C1 segment of cervical spinal cord (tissue), 14 donors: ENCODE data around the gene AMBP.

Experiments
- DNase-seq, 14 donors: peaks; one replicate each; lab custom pipeline; 2025; lab: John Stamatoyannopoulos, UW

The AMBP gene

DNA sequence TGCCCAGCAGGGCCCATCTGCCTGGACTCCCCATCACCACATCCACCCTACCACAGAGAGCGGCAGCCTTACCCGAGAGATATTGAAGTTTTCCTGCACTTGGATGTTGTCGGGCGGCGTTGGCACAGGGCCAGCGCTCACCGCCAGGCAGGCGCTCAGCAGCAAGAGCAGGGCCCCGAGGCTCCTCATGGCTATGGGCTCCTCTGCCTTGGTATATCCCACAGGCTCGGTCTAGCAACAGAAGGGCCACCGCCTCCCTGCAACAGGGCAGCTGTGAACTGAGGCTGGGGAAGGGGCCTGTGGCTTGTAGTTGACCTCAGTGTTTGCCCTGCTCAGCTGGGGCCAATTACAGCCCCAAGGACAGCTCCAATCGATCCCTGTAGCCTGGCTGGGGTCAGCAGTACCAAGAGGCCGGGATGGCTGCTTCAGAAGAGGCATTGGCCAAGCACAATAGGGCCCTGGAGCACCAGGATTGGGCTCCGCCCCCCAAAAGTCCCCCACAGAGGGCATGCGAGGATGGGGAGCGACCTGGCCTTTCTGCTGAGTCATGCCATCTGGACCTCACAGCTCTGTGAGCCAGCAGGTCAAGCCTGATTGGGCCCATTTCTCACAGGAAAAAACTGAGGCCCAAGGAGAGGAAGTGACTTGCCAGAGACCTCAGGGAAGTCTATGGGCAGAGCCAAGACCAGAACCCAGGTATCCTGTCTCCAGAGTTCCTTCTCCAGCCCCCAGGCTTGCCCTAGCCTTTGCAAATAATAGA lies at the start of gene AMBP:
Gene AMBP (minus strand): TSS at position 280 of the 760 bp plus-strand sequence. CDS start 91 bp downstream, at position 189.
- no peak for DNase-seq

DNA sequence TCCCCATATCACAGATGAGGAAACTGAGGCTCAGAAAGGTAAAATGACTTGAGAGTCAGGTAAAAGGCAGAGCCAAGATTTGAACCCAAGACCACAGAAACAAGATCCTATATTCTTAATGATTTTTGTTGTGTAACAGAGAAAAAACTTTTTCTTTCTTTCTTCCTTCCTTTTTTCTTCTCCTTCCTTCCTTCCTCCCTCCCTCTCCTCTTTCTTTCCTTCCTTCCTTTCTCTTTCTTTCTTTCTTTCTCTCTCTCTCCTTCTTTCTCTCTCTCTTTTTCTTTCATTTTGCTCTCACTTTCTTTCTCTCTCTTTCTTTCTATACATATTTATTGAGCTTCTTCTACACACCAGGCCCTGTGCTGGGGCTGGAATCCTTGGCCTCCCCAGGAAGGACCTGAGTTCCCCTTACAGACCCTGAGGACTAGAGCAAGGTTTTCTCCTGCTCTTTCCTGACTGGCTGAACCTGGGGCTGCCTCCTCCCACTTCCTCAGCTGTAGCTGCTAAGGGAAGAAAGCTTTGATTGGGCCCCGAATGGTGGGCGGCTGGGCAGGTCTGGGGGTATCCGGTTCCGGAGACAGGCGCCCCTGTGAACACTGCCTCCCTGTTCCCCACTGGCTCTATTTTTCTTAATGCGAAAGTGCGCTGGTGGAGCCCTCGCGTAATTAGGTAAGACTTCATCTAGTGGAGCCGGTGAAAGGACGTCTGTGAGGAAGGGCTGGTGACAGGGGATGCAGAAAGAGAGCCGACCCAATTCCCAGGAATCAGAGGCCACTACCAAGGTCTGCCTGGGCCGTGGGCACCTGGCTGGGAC lies 48.4 kb upstream of the AMBP start:
- no peak for DNase-seq

DNA sequence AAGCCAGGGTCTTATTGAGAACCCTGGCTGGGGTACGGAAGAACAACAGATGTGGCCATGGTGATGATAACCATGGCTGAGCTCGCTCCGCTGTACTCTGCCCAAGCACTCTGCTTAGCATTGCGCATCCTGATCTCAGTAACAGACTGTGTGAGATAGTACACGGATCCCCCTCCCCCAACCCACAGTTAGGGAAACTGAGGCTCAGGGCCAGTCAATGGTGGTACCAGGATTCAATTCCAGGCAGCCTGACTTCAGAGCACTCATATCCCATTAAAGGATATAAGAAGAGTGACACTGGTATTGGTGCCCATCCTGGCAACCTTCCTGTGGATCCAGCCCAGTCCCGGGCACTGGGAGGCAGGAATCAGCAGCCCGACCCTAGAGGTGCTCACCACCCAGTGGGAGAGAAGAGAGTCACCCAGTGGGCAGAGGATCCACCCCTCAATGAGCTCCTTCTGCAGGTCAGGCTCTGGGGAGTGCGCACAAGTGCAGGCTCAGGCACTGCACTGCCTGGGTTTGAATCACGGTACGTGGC lies 47.4 kb upstream of the AMBP start:
- DNase-seq, result no peak

DNA sequence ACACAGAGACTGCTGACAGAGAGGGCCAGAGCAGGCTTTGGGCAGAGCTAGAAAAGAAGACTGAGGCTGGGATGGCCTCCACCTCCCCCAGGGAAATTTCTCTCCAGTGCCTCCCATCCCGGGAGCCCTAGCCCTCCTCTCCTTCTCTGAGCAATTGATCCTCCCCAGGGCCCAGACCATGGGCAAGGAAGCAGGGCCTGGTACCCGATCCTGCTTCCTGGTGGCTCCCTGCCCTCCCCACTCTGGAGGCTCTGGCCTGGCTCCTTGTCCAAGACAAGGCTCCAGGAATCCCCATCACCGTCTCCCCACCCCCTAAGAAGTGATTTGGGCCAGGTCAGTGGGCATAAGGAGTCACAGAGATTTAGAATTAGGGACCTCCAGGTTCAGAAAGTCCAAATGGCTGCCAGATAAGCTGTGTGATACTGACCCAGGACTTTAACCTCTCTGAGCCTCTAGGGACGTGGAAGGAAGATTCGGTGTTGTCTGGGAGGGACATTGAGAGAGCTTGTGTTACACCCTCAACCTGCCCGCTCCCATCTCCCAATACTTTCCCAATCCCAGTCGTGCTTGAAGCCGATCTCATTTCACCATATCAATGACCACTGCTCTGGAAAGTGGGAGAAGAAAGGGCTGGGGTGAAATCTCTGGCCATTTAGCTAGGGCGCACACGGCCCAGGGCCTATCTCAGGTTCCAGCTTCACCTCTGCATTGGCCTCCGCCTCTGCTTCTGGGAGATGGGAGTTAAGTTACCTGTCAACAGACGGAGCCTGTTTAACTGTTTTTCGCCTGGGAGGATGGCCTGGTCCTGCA lies 46.8 kb upstream of the AMBP start:
- DNase-seq, result no peak

DNA sequence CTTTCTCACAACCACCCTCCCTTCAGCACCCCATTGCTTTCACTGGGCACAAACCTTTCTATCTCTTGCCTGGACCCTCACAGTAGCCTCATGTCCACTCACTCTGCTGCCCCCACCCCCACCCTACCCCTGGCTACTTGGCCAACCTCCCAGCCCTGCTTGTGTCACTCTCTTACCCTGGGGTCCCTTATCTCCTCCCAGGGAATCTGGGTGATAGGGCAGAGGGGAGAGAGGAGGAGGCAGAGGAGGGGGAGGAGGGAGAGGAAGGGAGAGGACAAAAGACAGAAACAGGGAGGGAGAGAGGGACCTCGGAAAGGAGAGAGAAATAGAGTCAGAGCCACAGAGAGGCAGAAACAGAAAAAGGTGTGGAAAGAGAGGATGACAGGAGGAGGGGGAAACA lies 46.0 kb upstream of the AMBP start:
- no peak for DNase-seq

DNA sequence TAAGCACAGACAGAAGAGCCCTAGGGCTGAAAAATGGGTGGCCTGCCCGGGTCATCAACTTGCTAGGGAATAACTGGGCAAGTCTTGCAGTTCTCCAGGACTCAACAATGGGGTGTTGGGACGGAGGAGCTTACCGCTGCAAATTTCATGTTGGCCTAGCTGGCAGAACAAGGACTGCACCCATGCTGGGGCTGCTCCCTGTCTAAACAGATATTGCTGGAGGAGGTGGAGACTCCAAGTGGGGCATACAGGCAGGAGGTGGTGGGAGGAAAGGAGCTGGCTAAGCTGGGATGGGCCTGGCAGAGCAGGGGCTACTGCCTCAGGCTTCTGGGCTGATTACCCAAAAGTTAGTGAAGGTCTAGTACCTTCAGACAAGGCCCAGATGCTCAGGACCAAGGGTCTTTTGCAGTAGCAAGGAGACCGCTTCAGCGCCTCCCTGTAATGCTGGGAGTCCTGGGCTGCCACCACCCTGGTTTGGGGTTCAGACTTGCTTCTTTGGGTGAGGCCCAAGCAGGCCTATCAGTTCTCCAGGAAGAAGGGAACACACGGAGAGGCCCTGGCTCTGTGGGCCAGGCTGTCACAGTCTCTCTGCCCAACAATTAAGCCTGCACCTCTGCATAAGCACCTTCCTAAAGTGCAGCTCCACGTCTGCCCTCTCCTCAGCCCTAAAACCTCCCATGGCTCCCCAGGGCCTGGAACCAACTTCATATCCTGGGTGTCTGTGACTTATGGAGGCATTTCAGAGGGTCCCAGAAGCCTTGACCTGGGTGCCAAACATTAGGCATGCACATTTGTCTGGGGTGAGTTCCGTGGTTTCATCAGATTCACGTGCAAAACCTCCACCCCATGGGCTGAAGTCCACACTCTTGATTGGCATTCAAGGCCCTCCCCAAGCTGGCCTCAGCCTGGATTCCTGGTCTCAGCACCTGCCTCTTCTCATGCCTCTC lies 45.2 kb upstream of the AMBP start:
- DNase-seq, result no peak

DNA sequence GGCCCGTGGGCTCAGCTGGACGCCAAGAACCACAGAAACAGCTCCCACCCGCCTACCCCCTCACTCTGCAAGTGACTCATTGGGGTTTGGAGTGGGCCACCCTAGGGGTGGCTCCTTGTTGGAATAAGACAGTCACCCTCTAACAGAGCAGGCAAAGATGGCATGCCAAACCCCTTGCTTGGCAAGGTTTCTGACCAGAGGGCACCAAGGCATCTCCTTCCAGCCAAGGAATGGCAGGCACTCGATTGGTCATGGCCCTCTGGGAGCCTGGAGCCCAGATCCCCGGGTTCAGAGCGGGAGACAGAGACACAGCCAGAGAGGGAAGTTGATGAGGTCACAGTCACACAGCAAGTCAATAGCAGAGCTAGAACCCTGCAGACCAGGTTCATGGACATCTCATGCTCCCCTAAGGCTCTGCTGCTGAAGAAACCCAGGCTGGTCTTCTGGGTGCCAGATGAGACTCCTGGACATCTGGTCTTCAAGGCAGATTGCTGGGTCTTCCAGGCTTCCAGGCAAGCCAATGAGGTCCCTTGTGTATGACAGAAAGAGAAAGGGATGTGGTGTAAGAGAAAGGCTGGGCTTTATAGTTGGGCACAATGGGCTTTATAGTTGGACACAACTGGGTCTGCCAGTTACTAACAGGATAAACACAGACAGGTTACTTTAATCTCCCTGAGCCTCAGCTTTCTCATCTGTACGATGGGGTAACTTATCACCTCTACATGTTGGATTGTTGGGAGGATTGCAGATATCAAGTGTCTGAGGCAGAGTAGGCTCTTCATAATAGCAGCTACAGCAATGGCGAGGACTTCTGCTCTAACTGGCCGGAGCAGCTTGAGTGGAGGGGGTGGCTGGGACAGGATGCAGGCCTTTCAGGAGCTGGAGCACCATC lies 44.3 kb upstream of the AMBP start:
- DNase-seq, result no peak

DNA sequence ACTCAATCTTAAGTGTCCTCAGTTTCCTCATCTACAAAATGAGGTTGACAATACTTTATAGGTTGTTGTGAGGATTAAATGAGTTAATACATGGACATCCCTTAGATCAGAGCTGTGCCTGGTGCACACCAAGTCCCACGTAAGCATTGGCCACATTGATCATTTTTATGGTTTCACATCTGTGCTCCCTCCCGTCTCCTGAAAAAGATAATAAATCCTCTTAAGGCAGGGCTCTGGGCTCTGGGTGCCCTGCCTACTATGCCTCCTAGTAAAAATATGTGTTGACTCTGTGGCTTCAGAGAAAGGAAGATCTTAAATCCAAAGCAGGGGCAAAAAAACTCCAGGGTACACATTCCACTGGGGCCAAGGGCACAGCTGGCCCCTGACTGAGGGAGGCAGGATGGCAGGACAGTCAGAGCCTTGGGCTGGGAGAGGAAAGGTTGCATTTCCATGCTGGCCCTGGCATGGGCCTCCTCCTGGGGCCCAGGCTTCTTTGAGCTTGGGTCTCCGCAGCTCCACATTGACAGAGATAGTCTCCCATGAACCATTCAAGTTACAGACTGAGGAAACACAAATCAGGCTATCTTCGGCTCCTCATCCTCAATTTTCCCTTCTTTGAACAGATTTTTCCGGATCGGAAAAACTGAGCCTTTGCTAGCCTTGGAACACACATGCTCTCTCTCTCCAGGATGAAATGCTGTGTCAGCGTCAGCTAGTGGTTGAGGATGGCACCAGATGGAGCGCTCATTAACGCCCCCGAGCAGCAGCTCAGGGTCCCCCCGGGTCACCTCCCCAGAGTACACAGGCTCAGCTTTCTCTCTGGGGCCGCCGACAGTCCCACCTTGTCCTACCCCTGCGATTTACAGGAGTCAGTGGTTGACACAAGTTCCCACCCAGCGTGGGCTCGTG lies 43.4 kb upstream of the AMBP start:
- peak in 1 of 14 donors; percentile 37 for DNase-seq

DNA sequence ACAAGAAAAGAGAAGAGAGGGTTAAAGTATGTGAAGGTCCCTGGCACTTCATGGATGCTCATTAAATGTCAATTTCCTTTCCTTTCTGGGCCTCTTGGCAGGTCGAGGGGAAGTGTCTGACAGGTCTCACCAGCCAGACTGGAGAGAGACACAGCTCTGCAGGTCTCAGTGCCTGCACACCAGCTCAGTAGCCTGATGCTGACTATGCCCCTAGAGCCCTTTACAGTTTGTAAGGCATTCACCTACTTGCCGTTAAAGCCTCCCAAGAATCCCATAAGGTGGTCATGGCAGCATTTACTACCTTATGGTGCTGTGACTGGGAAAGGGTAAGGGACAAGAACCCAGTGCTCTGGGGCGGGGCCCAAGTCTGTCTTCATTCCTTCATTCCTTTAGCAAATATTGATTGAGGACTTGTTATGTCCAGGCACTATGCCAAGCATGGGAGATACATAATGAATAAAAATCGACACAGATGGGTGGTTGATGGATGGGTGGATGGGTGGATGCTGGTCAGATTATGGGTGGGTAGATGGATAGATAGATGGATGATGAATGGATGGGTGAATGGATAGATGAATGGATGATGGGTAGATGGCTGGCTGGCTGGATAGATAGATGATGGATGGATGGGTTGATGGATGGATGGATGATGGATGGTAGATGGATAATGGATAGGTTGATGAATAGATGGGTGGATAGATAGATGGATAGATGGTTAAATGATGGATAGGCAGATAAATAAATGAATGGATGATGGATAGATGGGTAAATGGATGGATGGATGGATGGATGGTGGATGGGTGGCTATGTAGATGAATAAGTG lies 42.3 kb upstream of the AMBP start:
- no peak for DNase-seq

DNA sequence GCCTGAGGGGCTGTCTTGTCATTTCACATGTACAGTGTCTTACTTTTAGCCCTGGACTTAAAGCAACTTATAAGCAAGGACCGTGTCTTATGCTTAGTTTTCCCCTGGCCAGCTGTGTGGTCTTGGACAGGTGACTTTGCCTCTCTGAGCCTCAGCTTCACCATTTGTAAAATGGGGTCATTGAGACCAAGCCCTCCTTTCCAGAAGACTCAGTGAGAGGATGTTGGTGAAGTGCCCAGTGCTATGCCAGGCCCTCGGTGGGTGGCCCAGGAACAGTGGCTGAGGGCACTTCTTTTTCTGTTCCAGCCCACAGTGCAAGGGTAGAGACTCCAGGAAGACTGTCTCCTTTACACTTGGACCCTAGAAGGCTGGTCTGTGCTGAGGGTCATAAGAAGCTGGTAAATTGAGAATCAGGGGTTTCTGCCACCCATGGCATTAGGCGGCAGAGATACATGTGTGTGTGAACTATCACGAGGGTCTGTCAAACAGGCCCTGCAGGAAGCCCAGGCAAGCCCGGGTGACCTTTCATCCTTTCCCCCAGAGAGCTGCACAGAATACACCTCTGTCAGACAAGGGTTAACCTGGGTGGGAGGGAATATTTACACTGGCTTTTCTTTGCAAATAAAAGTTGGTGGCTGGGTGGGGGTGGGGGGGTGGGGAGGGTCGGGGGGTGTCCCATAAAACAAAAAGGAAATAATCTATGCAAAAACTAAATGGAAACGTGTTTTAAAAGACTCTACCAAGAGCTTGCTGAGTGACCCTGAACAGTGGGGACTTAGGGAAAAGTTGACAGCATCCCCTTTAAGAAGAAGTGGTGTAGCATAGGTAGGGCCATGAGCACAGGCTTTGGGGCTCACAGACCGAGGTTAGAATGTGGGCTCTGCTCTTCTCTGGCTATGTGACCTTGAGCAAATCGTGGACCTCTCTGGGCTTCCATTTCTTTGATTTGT lies 41.4 kb upstream of the AMBP start:
- no peak for DNase-seq

DNA sequence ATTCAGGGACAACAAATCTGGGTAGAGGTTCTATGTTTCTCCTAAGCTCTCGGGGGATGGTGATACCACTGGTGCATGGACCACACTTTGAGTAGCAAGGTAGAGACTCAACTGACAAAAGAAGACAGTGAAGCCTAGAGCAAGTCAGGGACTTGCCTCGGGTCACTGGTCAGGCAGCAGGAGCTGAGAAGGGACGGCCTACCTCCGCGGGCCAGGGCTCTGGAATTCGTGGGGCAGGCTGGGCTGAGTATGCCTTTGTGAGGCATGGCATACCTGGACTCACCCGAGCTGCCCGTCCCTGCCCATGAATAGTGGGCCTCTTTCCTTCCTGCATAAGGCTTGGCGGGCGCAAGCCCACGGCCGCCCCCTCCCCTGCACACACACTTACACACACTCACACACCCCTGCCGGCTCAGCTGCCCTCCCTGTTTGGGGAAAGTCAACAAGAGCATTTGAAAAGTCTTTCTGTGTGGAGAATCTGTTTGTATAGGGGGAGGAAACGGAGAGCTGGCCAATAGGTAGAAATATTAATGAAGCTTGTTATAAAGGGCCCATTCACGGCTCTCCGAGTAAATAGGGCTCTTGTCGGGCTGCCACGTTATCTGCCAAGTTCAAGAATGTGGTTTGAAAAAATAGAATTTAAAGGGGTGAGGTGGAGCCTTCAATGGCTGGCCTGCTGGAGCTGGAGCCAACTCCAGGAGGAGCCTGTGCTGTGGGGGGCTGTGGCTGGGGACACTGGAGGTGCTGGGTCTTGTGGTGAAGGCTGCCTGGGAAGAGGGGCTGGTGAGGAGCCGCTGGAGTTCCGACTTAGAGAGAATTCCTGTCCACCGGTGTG lies 40.1 kb upstream of the AMBP start:
- peak in 1 of 14 donors; percentile 52 for DNase-seq

DNA sequence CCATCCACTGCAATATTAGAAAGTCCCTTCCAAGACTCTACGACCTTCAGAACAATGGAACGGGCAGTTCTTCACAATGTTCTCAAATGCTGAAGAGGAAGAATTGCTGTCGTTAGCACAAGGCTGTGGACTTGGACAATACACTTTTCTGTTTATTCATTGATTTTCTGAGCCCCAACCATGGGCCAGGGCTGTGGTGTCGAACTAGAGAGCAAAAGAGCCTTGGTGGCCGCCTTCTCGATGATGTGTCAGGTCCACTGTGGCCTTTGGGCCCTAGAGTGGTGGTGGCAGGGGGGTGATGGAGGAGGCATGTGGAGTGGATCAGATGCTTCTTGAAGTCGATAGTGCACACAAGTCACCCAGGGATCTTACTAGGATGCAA lies 39.5 kb upstream of the AMBP start:
- no peak for DNase-seq

DNA sequence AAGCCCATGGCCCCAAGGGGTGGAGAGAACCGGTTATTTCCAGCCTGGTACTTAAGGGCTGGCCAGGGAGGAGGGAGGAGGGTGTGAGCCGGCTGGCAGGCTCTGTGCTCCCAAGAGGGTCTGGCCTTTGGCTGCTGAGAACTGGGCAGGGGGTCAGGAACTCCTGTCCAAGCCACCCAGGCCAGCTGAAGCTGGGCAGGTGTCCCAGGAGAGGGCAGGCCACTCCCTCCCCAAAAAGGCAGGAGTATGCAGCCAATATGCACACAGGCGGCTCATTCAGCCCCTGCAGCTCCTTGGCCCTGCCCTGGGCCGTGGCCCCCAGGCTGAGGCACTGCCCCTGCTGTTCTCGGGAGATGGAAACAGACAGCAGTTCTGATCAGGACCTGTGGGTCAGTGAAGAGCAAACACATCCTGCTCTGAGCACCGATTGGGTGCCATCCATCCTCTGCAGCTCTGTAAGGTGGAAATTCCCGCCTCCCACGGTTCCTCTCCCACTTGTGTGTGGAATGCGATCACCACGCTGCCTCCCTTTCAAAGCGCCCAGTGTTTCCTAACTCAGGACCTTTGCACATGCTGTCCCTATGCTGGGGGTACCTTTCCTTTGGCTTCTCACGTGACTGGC lies 38.1 kb upstream of the AMBP start:
- peak in 6 of 14 donors; percentile 15 to 53 (median 31) for DNase-seq

DNA sequence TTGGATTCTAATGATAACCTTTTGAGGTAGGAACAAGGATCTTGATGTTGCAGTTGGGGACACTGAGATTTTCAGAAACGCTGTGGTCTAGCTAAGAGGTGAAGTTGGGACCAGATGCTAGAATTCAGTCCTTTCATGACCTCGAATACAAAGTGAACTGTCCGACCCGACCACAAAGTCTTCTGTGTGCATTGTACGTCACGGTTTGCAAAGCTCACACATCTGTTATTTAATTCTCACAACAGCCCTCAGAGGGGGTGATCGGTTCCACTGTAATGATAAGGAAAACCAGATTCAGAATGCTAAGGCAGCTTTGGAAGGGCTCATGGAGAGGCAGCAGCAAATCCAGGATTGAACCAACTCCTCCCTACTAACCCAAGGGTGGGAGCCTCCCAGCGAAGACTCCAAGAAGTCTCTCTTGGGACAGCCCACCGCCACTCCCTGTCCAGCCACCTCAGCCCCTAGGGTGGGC lies 37.6 kb upstream of the AMBP start:
- DNase-seq, result no peak

DNA sequence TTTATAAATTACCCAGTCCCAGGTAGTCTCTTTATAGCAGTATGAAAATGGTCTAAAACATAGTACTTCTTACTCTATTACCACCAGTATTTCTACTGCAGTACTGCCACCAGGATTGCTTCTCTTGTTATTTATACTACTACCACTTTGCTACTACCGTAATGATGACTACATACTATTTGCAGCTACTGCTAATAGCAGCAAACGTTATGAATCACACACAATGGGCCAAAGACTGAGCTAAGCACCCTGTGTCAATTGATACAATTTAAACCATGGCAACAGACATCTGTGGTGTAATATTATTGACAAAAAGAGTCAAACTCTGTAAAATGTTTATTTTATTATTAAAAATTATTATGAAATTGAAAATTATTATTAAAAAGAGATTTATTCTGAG lies 36.3 kb upstream of the AMBP start:
- no peak for DNase-seq
